HepG2 (cell line): ENCODE results near the gene KIF6. TPM values are rescaled to one million over a fixed set of nuclear protein-coding genes. Genes with fewer than 3 reads are reported as not detected.

Experiments used
- ATAC-seq: fragments of 200-7000 bp; cut with Tn5 transposase; 3 replicates; pipeline ENCODE4 v1.9.1; 2020; ENCODE audit warnings: mild to moderate bottlenecking, moderate library complexity
- BruUV-seq: library from RNA; stranded (reverse); fragments of 400-500 nt; replicated peaks from 2 replicates; lab custom pipeline; 2021; lab: Mats Ljungman, UMichigan
- CTCF ChIA-PET: fragments of 300-600 bp; formaldehyde crosslinking; extraction: SDS; loops from one replicate; lab custom pipeline; 2021; ENCODE audit warnings: low total read pairs, inconsistent platforms, low intra/inter-chr PET ratio; lab: Yijun Ruan, JAX
- POLR2A ChIA-PET: fragments of 350-600 bp; sonication (Branson Sonifier 250); formaldehyde crosslinking; loops from one replicate; lab custom pipeline; 2020; ENCODE audit warnings: antibody characterized with exemption, inconsistent platforms; lab: Yijun Ruan, JAX
- DNase-seq: peaks from one replicate; pipeline ENCODE4 v3.0.0-alpha.2; 2015; ENCODE audit warnings: low spot score
- FAIRE-seq: peaks from 3 replicates; lab custom pipeline; 2011; peaks lifted over from hg19 to GRCh38; lab: Jason Lieb, UNC
- H2AFZ ChIP-seq: one replicate; pipeline ENCODE4 v1.6.1; 2011; ENCODE audit warnings: low read length, inconsistent platforms
- H3K27ac ChIP-seq: fragments of 300-600 bp; 3 replicates; pipeline ENCODE4 v1.8.0; 2011; ENCODE audit warnings: mixed run types, mild to moderate bottlenecking, mixed read lengths, low read length, inconsistent platforms; ENCODE audit not compliant: insufficient read depth; ENCODE audit errors: extremely low read length
- H3K27me3 ChIP-seq, 2 experiments: fragments of 200-600 bp in 1 of 2; 2 replicates in 1 of 2; 3 replicates in 1 of 2; pipeline versions ENCODE4 v1.6.0 to v1.8.0; 2011; ENCODE audit warnings: low read length in 2 of 2, mild to moderate bottlenecking in 2 of 2, moderate library complexity in 2 of 2, inconsistent platforms in 1 of 2; ENCODE audit not compliant: insufficient read depth in 2 of 2, control insufficient read depth in 1 of 2
- H3K36me3 ChIP-seq, 2 experiments: fragments of 200-600 bp in 1 of 2; replicated peaks in 1 of 2; 2 replicates in 1 of 2; 3 replicates in 1 of 2; pipeline versions ENCODE4 v1.5.1 to v1.8.0; 2011; ENCODE audit warnings: low read length in 2 of 2, inconsistent platforms in 1 of 2; ENCODE audit not compliant: insufficient read depth in 2 of 2, control insufficient read depth in 1 of 2
- H3K4me1 ChIP-seq: 2 replicates; pipeline ENCODE4 v1.5.1; 2012; ENCODE audit warnings: low read length, inconsistent platforms; ENCODE audit not compliant: insufficient read depth
- H3K4me2 ChIP-seq: 2 replicates; pipeline ENCODE4 v1.6.0; 2011; ENCODE audit warnings: low read depth, low read length, inconsistent platforms
- H3K4me3 ChIP-seq, 3 experiments: fragments of 200-600 bp in 1 of 3; sonication (generic), shearing (Covaris generic) in 1 of 3; replicated peaks in 1 of 3; 2 replicates each; pipeline ENCODE4 v1.5.1; 2011 to 2016; ENCODE audit warnings: low read length in 3 of 3, inconsistent platforms in 2 of 3, low read depth in 2 of 3, mild to moderate bottlenecking in 2 of 3, control low read depth in 1 of 3, mixed read lengths in 1 of 3; ENCODE audit not compliant: insufficient read depth in 1 of 3
- H3K79me2 ChIP-seq: one replicate; pipeline ENCODE4 v1.6.1; 2011; ENCODE audit warnings: low read length, inconsistent platforms; ENCODE audit not compliant: insufficient read depth
- H3K9ac ChIP-seq: 2 replicates; pipeline ENCODE4 v1.6.0; 2011; ENCODE audit warnings: mild to moderate bottlenecking, low read depth, low read length, inconsistent platforms; ENCODE audit not compliant: insufficient read depth
- H3K9me3 ChIP-seq: 2 replicates; pipeline ENCODE4 v1.5.1; 2012; ENCODE audit warnings: mild to moderate bottlenecking, low read length
- H4K20me1 ChIP-seq: 2 replicates; pipeline ENCODE4 v1.6.0; 2011; ENCODE audit warnings: inconsistent platforms, mild to moderate bottlenecking, low read length, moderate library complexity; ENCODE audit not compliant: insufficient read depth
- ARNT2 ChIP-seq: sonication (generic); formaldehyde crosslinking; IDR thresholded peaks from 2 replicates; pipeline ENCODE4 v1.8.0; 2022; ENCODE audit warnings: mild to moderate bottlenecking, low read depth, missing genetic modification reagents, moderate library complexity
- ISX ChIP-seq: sonication (generic); formaldehyde crosslinking; conservative IDR thresholded peaks from 2 replicates; pipeline ENCODE4 v1.5.0; 2020; ENCODE audit warnings: missing genetic modification reagents
- KAT2B ChIP-seq: fragments of 150-350 bp; IDR thresholded peaks from 2 replicates; pipeline ENCODE4 v1.6.1; 2014; ENCODE audit warnings: low read depth, low read length, borderline replicate concordance
- MLXIP ChIP-seq: sonication (generic); formaldehyde crosslinking; IDR thresholded peaks from 2 replicates; pipeline ENCODE4 v1.9.0; 2021; ENCODE audit warnings: missing genetic modification reagents, borderline replicate concordance
- SALL1 ChIP-seq: sonication (generic); formaldehyde crosslinking; IDR thresholded peaks from 2 replicates; pipeline ENCODE4 v1.8.0; 2022; ENCODE audit warnings: mild to moderate bottlenecking, missing genetic modification reagents
- SRSF9 ChIP-seq: fragments of 200-400 bp; formaldehyde crosslinking; IDR thresholded peaks from 2 replicates; pipeline ENCODE4 v1.6.1; 2018; ENCODE audit warnings: borderline replicate concordance, mild to moderate bottlenecking, low read depth, low read length; ENCODE audit not compliant: insufficient read depth, poor library complexity, severe bottlenecking
- SYNCRIP ChIP-seq: fragments of 200-400 bp; formaldehyde crosslinking; IDR thresholded peaks from 2 replicates; pipeline ENCODE4 v1.6.1; 2018; ENCODE audit warnings: mild to moderate bottlenecking, low read depth, low read length; ENCODE audit not compliant: insufficient read depth
- ZBTB4 ChIP-seq: sonication (generic); formaldehyde crosslinking; IDR thresholded peaks from 2 replicates; pipeline ENCODE4 v1.4.0; 2020; ENCODE audit warnings: missing genetic modification reagents, mild to moderate bottlenecking, borderline replicate concordance
- ZNF367 ChIP-seq: sonication (generic); formaldehyde crosslinking; IDR thresholded peaks from 2 replicates; pipeline ENCODE4 v1.4.0; 2020; ENCODE audit warnings: missing genetic modification reagents, borderline replicate concordance
- ZNF550 ChIP-seq: sonication (generic); formaldehyde crosslinking; IDR thresholded peaks from 2 replicates; pipeline ENCODE4 v1.4.0; 2020; ENCODE audit warnings: mild to moderate bottlenecking, missing genetic modification reagents, borderline replicate concordance
- ZNF605 ChIP-seq: sonication (generic); formaldehyde crosslinking; IDR thresholded peaks from 2 replicates; pipeline ENCODE4 v1.8.0; 2022; ENCODE audit warnings: mild to moderate bottlenecking, missing genetic modification reagents
- ZNF615 ChIP-seq: sonication (generic); formaldehyde crosslinking; IDR thresholded peaks from 2 replicates; pipeline ENCODE4 v1.5.0; 2020; ENCODE audit warnings: mild to moderate bottlenecking, missing genetic modification reagents, borderline replicate concordance
- ZNF800 ChIP-seq: sonication (generic); formaldehyde crosslinking; IDR thresholded peaks from 2 replicates; pipeline ENCODE4 v1.4.0; 2020; ENCODE audit warnings: missing genetic modification reagents
- ZSCAN21 ChIP-seq: sonication (generic); formaldehyde crosslinking; IDR thresholded peaks from 2 replicates; pipeline ENCODE4 v1.8.0; 2022; ENCODE audit warnings: mild to moderate bottlenecking, missing genetic modification reagents, moderate library complexity, borderline replicate concordance
- WGBS: methylation state at CpG from one replicate; pipeline ENCODE4 v1.1.6; 2017; ENCODE audit warnings: low lambda C conversion rate; 5-methylcytosine and 5-hydroxymethylcytosine counted together
- in situ Hi-C: cut with HindIII; loops from 2 replicates; pipeline ENCODE4 v1.10.0; 2017; ENCODE audit warnings: low pct_unique_long_range_greater_than_20kb; ENCODE audit not compliant: extremely low pct_ligation_motif_present
- intact Hi-C: fragments of 100-400 bp; cut with micrococcal nuclease; formaldehyde crosslinking; loops from one replicate; pipeline ENCODE4 v1.10.0; 2022; ENCODE audit not compliant: unreplicated experiment
- polyA plus RNA-seq, 8 experiments: library from polyadenylated mRNA; depleted of rRNA in 3 of 8; stranded (reverse) in 7 of 8; unstranded in 1 of 8; fragments of >200 nt; fragmentation: Illumina TruSeq in 4 of 8; extraction: Trizol in 4 of 8; gene quantifications; 2 replicates each; pipeline versions ENCODE4 v1.2.1 to v1.2.3, GENCODE V29; 2011 to 2016; ENCODE audit warnings: low read depth in 4 of 8, missing spikeins in 1 of 8, mixed read lengths in 1 of 8; ENCODE audit not compliant: insufficient read depth in 1 of 8
- total RNA-seq, 5 experiments: library from RNA; depleted of rRNA; stranded (reverse); fragments of >200 nt; fragmentation: Illumina TruSeq; extraction: Trizol; gene quantifications; 2 replicates each; pipeline ENCODE4 v1.2.3, GENCODE V29; 2016; ENCODE audit warnings: low read depth in 1 of 5

The KIF6 gene
- total and polyA plus RNA-seq, 2 of the 13 experiments (the other 11 are each of a cell fraction or from before 2014, with no cell fraction given) = 0.04 to 0.27 TPM

- 8% methylated on average over 3 of the region's 11 CpGs for WGBS
- FAIRE-seq (no peak), DNase-seq (no peak), ATAC-seq (no peak)
- ChIA-PET CTCF (no interaction called here), POLR2A (no interaction called here)
- in situ Hi-C loops = no loop called here
- Histone ChIP-seq H2AFZ (no peak overlapping the region), H3K9me3 (no peaks in the 10 kb centered on the region), H3K79me2 (no peaks in the 10 kb centered on the region), H4K20me1 (no peaks in the 10 kb centered on the region), H3K4me2 (no peak overlapping the region), H3K4me3 (no peak overlapping the region), H3K27ac (no peak overlapping the region), H3K9ac (no peak overlapping the region), H3K4me1 (no peaks in the 10 kb centered on the region), H3K27me3 (peaks cover 0 to 5% of the 10 kb centered on the region in 2 experiments; a peak in 1 of 5 replicates), H3K36me3 (no peaks in the 10 kb centered on the region)
- no TSS peak for BruUV-seq
- intact Hi-C loops = no loop called here
- TF ChIP-seq ZNF367 (CRISPR knock-in tag) (no peak), SRSF9 (no peak), KAT2B (no peak), SYNCRIP (no peak), ISX (CRISPR knock-in tag) (no peak), ZNF615 (no peak), ZNF605 (CRISPR knock-in tag) (no peak), ZNF550 (CRISPR knock-in tag) (no peak), SALL1 (no peak), MLXIP (CRISPR knock-in tag) (no peak), ZBTB4 (CRISPR knock-in tag) (no peak), ARNT2 (CRISPR knock-in tag) (no peak), ZNF800 (CRISPR knock-in tag) (no peak), ZSCAN21 (CRISPR knock-in tag) (no peak)
These were observed 443.8 kb downstream of the KIF6 start for GRCh38 chr6:39281312-39281980.
